ENCODE results near the gene OFD1.

- TF ChIP-seq CTCF (IDR thresholded peaks at IDR 0.05; ENCODE audit: low read depth, low read length) (no peak), EZH2phosphoT487 (IDR thresholded peaks at IDR 0.05; ENCODE audit: low read depth) (no peak)
These were observed 39.6 kb upstream of the OFD1 start for GRCh38 chrX:13694983-13695382.
